ENCODE results near the gene ADIPOR1.
"Not testable (repeated sequence)": the region's sequence is repeated elsewhere in the genome, so short reads cannot be mapped to it uniquely, and the experiment has no call there.

Gene ADIPOR1

GRCh38 chr1:202923533-202923932 is 34.6 kb downstream of the ADIPOR1 start:
- no peaks in the 10 kb centered on the region for H3K27me3 ChIP-seq (ENCODE audit: control insufficient read depth, insufficient read depth, low read length)
- no peaks in the 10 kb centered on the region for H3K9me3 ChIP-seq (ENCODE audit: control insufficient read depth, low read length)
- no peak overlapping the region for H3K9ac ChIP-seq (ENCODE audit: low read length)
- H3K4me1 ChIP-seq (ENCODE audit: control insufficient read depth, insufficient read depth, low read length) = peaks cover 10% of the 10 kb centered on the region
- H3K4me3 ChIP-seq (ENCODE audit: low read length) = no peak overlapping the region
- H3K36me3 ChIP-seq (ENCODE audit: control insufficient read depth, insufficient read depth, low read length) = no peaks in the 10 kb centered on the region

- Histone ChIP-seq H3K4me3 (ENCODE audit: low read length) (no peak overlapping the region), H3K36me3 (ENCODE audit: control insufficient read depth, insufficient read depth, low read length) (no peaks in the 10 kb centered on the region), H3K27me3 (ENCODE audit: control insufficient read depth, insufficient read depth, low read length) (no peaks in the 10 kb centered on the region), H3K9ac (ENCODE audit: low read length) (no peak overlapping the region), H3K9me3 (ENCODE audit: control insufficient read depth, low read length) (no peaks in the 10 kb centered on the region), H3K4me1 (ENCODE audit: control insufficient read depth, insufficient read depth, low read length) (no peaks in the 10 kb centered on the region)
Measured at GRCh38 chr1:202919615-202920014, 38.5 kb downstream of the ADIPOR1 start.

GRCh38 chr1:202915146-202915545 is 43.0 kb downstream of the ADIPOR1 start:
- Histone ChIP-seq H3K27me3 (ENCODE audit: control insufficient read depth, insufficient read depth, low read length) (no peaks in the 10 kb centered on the region), H3K4me3 (ENCODE audit: low read length) (no peak overlapping the region), H3K9ac (ENCODE audit: low read length) (no peak overlapping the region), H3K9me3 (ENCODE audit: control insufficient read depth, low read length) (no peaks in the 10 kb centered on the region), H3K4me1 (ENCODE audit: control insufficient read depth, insufficient read depth, low read length) (no peaks in the 10 kb centered on the region), H3K36me3 (ENCODE audit: control insufficient read depth, insufficient read depth, low read length) (peaks cover 9% of the 10 kb centered on the region)

- H3K27me3 ChIP-seq (ENCODE audit: control insufficient read depth, insufficient read depth, low read length); H3K9ac ChIP-seq (ENCODE audit: low read length); H3K36me3 ChIP-seq (ENCODE audit: control insufficient read depth, insufficient read depth, low read length); H3K4me1 ChIP-seq (ENCODE audit: control insufficient read depth, insufficient read depth, low read length); H3K4me3 ChIP-seq (ENCODE audit: low read length); H3K9me3 ChIP-seq (ENCODE audit: control insufficient read depth, low read length): not testable (repeated sequence)
Measured at GRCh38 chr1:202912476-202912875, 45.6 kb downstream of the ADIPOR1 start.

- Histone ChIP-seq H3K27me3 (ENCODE audit: control insufficient read depth, insufficient read depth, low read length) (no peaks in the 10 kb centered on the region), H3K9ac (ENCODE audit: low read length) (no peak overlapping the region), H3K9me3 (ENCODE audit: control insufficient read depth, low read length) (no peaks in the 10 kb centered on the region), H3K36me3 (ENCODE audit: control insufficient read depth, insufficient read depth, low read length) (peaks cover 9% of the 10 kb centered on the region), H3K4me1 (ENCODE audit: control insufficient read depth, insufficient read depth, low read length) (no peaks in the 10 kb centered on the region), H3K4me3 (ENCODE audit: low read length) (no peak overlapping the region)
Measured at GRCh38 chr1:202909494-202909893, 48.6 kb downstream of the ADIPOR1 start.

GRCh38 chr1:202908998-202909397 is 49.1 kb downstream of the ADIPOR1 start:
- Histone ChIP-seq H3K4me3 (ENCODE audit: low read length) (no peak overlapping the region), H3K9me3 (ENCODE audit: control insufficient read depth, low read length) (no peaks in the 10 kb centered on the region), H3K27me3 (ENCODE audit: control insufficient read depth, insufficient read depth, low read length) (no peaks in the 10 kb centered on the region), H3K4me1 (ENCODE audit: control insufficient read depth, insufficient read depth, low read length) (no peaks in the 10 kb centered on the region), H3K36me3 (ENCODE audit: control insufficient read depth, insufficient read depth, low read length) (peaks cover 6% of the 10 kb centered on the region), H3K9ac (ENCODE audit: low read length) (no peak overlapping the region)

GRCh38 chr1:202905331-202905730 is 52.8 kb downstream of the ADIPOR1 start:
- H3K4me1 ChIP-seq (ENCODE audit: control insufficient read depth, insufficient read depth, low read length) = no peaks in the 10 kb centered on the region
- H3K36me3 ChIP-seq (ENCODE audit: control insufficient read depth, insufficient read depth, low read length) = no peaks in the 10 kb centered on the region
- no peaks in the 10 kb centered on the region for H3K27me3 ChIP-seq (ENCODE audit: control insufficient read depth, insufficient read depth, low read length)
- no peaks in the 10 kb centered on the region for H3K9me3 ChIP-seq (ENCODE audit: control insufficient read depth, low read length)
- H3K4me3 ChIP-seq (ENCODE audit: low read length) = no peak overlapping the region
- no peak overlapping the region for H3K9ac ChIP-seq (ENCODE audit: low read length)

GRCh38 chr1:202903808-202904207 is 54.3 kb downstream of the ADIPOR1 start:
- H3K9ac ChIP-seq (ENCODE audit: low read length); H3K27me3 ChIP-seq (ENCODE audit: control insufficient read depth, insufficient read depth, low read length); H3K4me1 ChIP-seq (ENCODE audit: control insufficient read depth, insufficient read depth, low read length); H3K4me3 ChIP-seq (ENCODE audit: low read length); H3K36me3 ChIP-seq (ENCODE audit: control insufficient read depth, insufficient read depth, low read length); H3K9me3 ChIP-seq (ENCODE audit: control insufficient read depth, low read length): not testable (repeated sequence)

- Histone ChIP-seq H3K4me1 (ENCODE audit: control insufficient read depth, insufficient read depth, low read length) (no peaks in the 10 kb centered on the region), H3K4me3 (ENCODE audit: low read length) (no peak overlapping the region), H3K27me3 (ENCODE audit: control insufficient read depth, insufficient read depth, low read length) (no peaks in the 10 kb centered on the region), H3K9ac (ENCODE audit: low read length) (no peak overlapping the region), H3K9me3 (ENCODE audit: control insufficient read depth, low read length) (no peaks in the 10 kb centered on the region), H3K36me3 (ENCODE audit: control insufficient read depth, insufficient read depth, low read length) (no peaks in the 10 kb centered on the region)
Measured at GRCh38 chr1:202901555-202901954, 56.6 kb downstream of the ADIPOR1 start.

- H3K9ac ChIP-seq (ENCODE audit: low read length) = no peak overlapping the region
- peaks cover 6% of the 10 kb centered on the region for H3K4me1 ChIP-seq (ENCODE audit: control insufficient read depth, insufficient read depth, low read length)
- no peaks in the 10 kb centered on the region for H3K27me3 ChIP-seq (ENCODE audit: control insufficient read depth, insufficient read depth, low read length)
- peaks cover 4% of the 10 kb centered on the region for H3K36me3 ChIP-seq (ENCODE audit: control insufficient read depth, insufficient read depth, low read length)
- no peaks in the 10 kb centered on the region for H3K9me3 ChIP-seq (ENCODE audit: control insufficient read depth, low read length)
- H3K4me3 ChIP-seq (ENCODE audit: low read length) = no peak overlapping the region
Measured at GRCh38 chr1:202892501-202892900, 65.6 kb downstream of the ADIPOR1 start.

All from mucosa of stomach (tissue), 1 donor.